ENCODE data around the gene TMEM168.

Gene TMEM168

GRCh38 chr7:112714917-112715316 is 75.3 kb downstream of the TMEM168 start:
- DNase-seq, result no peak

Measured in NCI-H2081 (cell line).